Measurements from ENCODE around the gene DHX29.

GRCh38 chr5:55303238-55303690 lies 4.2 kb downstream of the DHX29 start:
- TF ChIP-seq CTCF (IDR thresholded peaks at IDR 0.05) = no peak
- no peak for TF ChIP-seq EP300 (IDR thresholded peaks at IDR 0.05; ENCODE audit: low read depth)
- no peak for TF ChIP-seq POLR2A (IDR thresholded peaks at IDR 0.05)

Data from transverse colon (tissue), 3 donors.